HEK293 (cell line): ENCODE measurements around the gene TTF2.

ENCODE experiments used
- CTCF ChIP-seq: fragments of 450-650 bp; formaldehyde crosslinking; IDR thresholded peaks from 2 replicates; pipeline ENCODE4 v1.5.1; 2016; ENCODE audit warnings: missing biosample characterization, missing genetic modification characterization
- MZF1 ChIP-seq: fragments of 450-650 bp; formaldehyde crosslinking; IDR thresholded peaks from 2 replicates; pipeline ENCODE4 v1.5.1; 2017; ENCODE audit warnings: missing biosample characterization, missing genetic modification characterization, borderline replicate concordance
- TCF7L2 ChIP-seq: IDR thresholded peaks from 2 replicates; pipeline ENCODE4 v1.6.1; 2011; ENCODE audit warnings: low read depth, mild to moderate bottlenecking, inconsistent platforms, low read length, moderate library complexity, borderline replicate concordance
- ZBTB11 ChIP-seq: fragments of 450-650 bp; formaldehyde crosslinking; conservative IDR thresholded peaks from 2 replicates; pipeline ENCODE4 v1.5.1; 2016; ENCODE audit warnings: low read depth, missing biosample characterization, missing genetic modification characterization
- ZBTB49 ChIP-seq: fragments of 450-650 bp; formaldehyde crosslinking; IDR thresholded peaks from 2 replicates; pipeline ENCODE4 v1.5.1; 2016; ENCODE audit warnings: missing biosample characterization, missing genetic modification characterization, low read depth
- ZNF280D ChIP-seq: fragments of 450-650 bp; formaldehyde crosslinking; IDR thresholded peaks from 2 replicates; pipeline ENCODE4 v1.5.1; 2016; ENCODE audit warnings: missing biosample characterization, missing genetic modification characterization
- ZNF311 ChIP-seq: fragments of 450-650 bp; formaldehyde crosslinking; IDR thresholded peaks from 2 replicates; pipeline ENCODE4 v1.5.1; 2017; ENCODE audit warnings: missing biosample characterization, missing genetic modification characterization, borderline replicate concordance
- ZSCAN18 ChIP-seq: fragments of 450-650 bp; formaldehyde crosslinking; IDR thresholded peaks from 2 replicates; pipeline ENCODE4 v1.5.1; 2016; ENCODE audit warnings: missing biosample characterization, missing genetic modification characterization

- no peak for TF ChIP-seq CTCF (tag by site-specific recombination)
- TF ChIP-seq TCF7L2: no peak
- no peak for TF ChIP-seq ZNF280D (tag by site-specific recombination)
- TF ChIP-seq ZBTB49 (tag by site-specific recombination): no peak
- no peak for TF ChIP-seq ZBTB11
- TF ChIP-seq MZF1 (tag by site-specific recombination): no peak
- TF ChIP-seq ZNF311 (tag by site-specific recombination): no peak
- TF ChIP-seq ZSCAN18 (tag by site-specific recombination): no peak
Observed at GRCh38 chr1:117112047-117112717, 52.1 kb downstream of the TTF2 start.
